GM18867 (cell line): Measurements from ENCODE around the gene CADPS2.
A peak's percentile ranks its signal among the peaks of the same experiment; 100 is the strongest.
"Not testable (repeated sequence)": the region's sequence is repeated elsewhere in the genome, so short reads cannot be mapped to it uniquely, and the experiment has no call there.

ENCODE experiments used
- ATAC-seq: cut with Tn5 transposase; IDR thresholded peaks from one replicate; pipeline ENCODE4 v1.9.1; 2021; ENCODE audit warnings: mild to moderate bottlenecking, moderate library complexity; ENCODE audit not compliant: unreplicated experiment

Gene CADPS2

DNA sequence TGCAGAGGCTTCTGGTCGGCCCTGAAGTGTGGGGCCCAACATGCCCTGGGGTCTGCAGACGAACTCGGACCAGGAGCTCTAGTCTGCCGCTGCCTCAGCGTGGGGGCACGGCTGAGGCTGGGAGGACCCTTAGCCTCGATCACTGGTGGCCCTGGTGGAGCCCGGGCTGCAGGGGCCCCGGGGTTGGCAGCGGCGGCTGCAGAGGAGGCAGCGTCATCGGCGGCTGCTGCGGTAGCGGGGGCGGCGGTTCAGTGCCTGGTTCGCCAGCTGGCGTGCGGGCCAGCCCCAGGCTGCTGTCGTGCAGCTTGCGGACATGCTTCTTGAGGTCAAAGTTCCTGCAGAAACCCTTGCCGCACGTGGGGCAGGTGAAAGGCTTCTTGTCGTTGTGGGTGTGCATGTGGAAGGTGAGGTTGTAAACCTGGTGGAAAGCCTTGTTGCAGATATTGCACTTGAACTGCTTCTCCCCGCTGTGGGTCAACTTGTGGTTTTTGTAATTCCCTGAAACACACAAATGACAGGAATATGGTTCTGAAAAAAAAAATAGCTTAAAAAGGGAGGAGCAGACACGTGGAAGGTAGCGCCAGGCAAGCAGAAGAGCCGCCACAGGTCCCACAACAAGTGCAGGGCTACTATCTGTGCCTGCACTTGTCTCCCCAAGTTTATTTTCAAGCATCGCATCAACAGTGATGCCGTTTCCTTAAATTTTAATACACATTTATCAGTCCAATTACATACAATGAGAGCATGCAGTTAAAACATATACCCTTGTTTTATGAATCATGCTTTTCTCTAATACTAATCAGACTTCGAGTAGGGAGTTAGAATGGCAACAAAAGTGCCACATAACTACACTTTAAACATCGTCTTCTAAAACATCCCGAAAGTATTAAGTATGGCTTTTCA lies 584.2 kb downstream of the CADPS2 start:
- ATAC-seq, result no peak

DNA sequence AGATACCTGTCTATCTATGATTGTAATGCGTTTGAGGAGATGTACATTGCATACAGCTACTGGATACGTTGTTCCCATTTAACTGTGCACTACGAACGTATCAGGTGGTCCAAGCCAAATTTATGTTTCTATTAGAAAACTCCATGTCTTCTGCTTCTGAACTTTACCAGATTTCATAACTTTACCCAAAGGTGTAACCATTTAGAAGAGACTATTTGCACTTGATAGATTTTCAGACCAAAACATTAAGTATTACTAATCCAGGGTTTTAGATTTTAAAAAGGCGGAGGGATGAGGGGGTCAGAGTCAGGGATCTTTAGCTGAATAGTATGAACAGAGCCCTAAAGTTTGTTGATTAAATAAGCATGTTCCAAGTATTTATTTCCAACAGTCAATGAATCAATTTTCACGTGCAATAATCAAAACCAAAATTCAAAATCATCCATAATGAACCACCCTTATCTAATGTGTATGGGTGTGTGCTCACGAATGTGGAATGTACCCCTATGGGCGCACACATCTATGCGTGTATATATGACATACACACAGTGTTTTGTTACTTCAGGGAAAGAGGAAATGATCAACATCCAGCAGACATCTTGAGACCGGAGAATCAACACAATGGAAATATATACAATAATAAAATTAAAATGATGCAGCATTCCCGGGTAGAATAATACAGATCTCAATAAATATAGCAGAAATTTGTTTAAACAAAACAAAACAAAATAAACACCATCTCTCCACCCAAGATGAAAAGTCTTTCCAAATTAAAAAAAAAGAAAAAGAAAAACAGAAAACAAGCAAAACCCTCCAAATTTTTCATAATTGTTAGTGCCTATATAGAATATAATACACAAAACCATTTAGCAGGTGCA lies 585.1 kb downstream of the CADPS2 start:
- no peak for ATAC-seq

- ATAC-seq, result no peak
These were observed 585.9 kb downstream of the CADPS2 start for GRCh38 chr7:122300211-122300932.

DNA sequence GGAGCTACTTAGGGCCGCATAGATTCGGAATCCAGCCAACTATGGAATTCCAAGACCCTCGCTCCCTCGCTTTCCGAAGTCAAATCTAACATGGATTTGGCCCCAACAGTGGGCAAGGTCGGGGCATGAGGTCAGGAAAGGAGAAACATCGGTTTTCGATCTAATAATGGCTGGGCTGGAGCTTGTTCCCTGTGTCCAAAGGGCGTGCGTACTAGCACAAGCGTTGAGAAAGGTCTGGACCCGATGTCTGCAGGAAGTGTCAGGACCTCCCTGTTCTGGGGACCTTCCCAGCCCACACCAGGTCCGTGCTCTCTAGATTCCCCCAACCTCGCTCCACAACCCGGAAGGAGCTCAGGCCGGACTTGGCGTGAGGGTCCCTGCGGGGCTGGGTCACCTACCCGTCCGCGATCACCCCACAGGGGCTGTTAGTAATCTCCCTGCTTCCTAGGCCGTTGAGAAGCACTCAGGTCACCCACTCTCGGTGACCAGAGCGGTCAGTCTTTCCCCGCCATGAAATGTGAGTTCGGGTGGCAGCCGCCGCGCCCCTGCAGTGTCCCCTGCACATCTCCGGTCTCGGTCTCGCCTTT lies 586.5 kb downstream of the CADPS2 start:
- no peak for ATAC-seq

GRCh38 chr7:122298618-122299017 lies 587.6 kb downstream of the CADPS2 start:
- ATAC-seq, result no peak

DNA sequence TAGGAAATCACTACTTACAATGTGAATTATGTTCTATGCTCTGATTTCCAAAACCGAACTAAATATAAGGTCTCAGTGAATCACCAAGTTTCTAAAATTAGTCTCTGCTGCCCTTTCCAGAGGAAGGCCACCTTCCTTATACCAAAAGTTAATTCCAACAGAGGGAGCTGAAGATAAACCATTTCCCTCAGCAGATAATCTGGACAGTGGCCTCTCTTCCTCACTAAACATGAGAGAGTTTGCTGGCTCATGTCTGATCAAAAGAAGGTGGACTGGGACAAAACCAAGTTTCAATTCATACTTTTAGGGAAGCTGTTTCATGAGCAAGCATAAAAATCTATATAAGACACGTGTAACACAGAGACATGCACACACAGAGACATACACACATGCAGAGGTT lies 588.1 kb downstream of the CADPS2 start:
- ATAC-seq, result no peak

- ATAC-seq, result no peak
These were observed 595.1 kb downstream of the CADPS2 start for GRCh38 chr7:122291189-122291588.

DNA sequence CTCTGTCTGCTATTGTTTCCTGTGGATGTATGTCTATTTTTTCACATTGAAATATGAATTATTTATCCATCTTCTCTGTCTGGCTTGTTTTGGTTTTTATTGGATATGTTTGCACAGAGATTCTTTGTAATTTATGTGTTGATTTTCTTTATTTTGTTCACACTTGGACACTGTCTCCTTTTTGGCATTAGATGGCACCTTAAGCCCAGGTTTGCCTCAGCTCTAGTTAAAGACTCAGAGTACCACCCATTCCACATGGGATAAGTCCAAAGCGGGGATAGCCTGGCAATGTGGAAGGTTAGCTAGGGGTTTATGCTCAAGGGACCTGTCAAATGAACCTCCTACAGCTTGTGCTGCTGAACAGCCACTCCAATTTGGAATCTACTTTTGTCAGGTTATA lies 595.8 kb downstream of the CADPS2 start:
- no peak for ATAC-seq

DNA sequence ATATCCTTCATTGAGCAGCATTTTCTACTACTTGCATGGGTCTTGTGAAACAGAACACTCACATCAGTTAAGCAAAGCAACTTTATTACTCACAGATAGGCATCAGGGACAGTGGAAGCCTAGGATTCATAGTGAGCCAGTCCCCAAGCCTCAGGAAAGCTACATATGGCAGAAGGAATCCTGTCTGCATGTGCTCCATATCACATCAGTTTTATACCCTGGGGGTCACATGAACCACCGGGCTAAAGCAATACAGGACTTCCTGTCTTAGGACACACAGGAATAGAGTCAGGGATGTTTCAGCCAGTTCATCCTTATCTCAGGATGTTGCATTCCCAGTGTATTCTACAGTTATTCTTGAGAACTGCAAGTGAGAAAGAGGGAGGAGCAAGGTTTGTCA lies 596.8 kb downstream of the CADPS2 start:
- no peak for ATAC-seq

DNA sequence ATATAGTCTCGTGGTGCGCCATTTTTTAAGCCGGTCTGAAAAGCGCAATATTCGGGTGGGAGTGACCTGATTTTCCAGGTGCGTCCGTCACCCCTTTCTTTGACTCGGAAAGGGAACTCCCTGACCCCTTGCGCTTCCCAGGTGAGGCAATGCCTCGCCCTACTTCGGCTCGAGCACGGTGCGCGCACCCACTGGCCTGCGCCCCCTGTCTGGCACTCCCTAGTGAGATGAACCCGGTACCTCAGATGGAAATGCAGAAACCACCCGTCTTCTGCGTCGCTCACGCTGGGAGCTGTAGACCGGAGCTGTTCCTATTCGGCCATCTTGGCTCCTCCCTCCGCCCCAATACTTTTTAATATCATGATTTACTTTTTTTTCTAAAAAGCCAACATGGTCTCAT lies 601.7 kb downstream of the CADPS2 start:
- ATAC-seq, result not testable (repeated sequence)

DNA sequence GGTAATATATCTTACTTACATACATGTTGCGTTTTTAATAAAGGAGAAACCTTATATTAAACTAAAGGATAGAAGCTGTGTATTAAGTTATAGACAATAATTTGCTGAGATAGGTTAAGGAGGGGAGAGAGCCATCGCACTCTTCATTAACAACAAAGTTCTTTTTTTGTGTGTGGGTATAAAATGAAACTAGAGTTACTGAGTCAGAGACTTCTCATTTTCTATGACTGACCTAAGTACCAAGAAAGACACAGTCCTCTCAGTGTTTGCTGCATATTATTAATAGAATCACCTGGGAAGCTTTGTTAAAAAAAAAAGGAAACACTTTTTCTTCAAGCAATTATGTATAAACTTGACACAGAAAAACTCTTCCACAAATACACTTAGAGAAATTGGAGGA lies 613.1 kb downstream of the CADPS2 start:
- ATAC-seq, result peak; percentile 63

- ATAC-seq, result no peak
These were observed 617.0 kb downstream of the CADPS2 start for GRCh38 chr7:122269241-122269640.
